Adrenal gland (tissue), 5 donors: ENCODE measurements around the gene IPPK.

Experiments used
- CTCF ChIP-seq, 6 experiments: fragments of 450-650 bp in 4 of 6; fragments of 200-600 bp in 2 of 6; sonication (generic) in 1 of 6; IDR thresholded peaks; 1 replicate in 5 of 6; 2 replicates in 1 of 6; pipeline versions ENCODE4 v1.5.1 to v1.8.0; 2016 to 2021; ENCODE audit warnings: antibody characterized with exemption in 6 of 6, mild to moderate bottlenecking in 2 of 6, moderate library complexity in 1 of 6
- POLR2A ChIP-seq, 2 donors: fragments of 450-650 bp; IDR thresholded peaks; one replicate each; pipeline ENCODE4 v1.6.1; 2017; ENCODE audit warnings: antibody characterized with exemption in 2 of 2, mild to moderate bottlenecking in 2 of 2, moderate library complexity in 1 of 2
- donor health status: DM: no; HTN: no; CAD: no.

- no peak for TF ChIP-seq POLR2A (IDR thresholded peaks at IDR 0.05)
- TF ChIP-seq CTCF (IDR thresholded peaks at IDR 0.05), result no peak
These were observed 36.2 kb downstream of the IPPK start for GRCh38 chr9:92633614-92634278.
